ENCODE results near the gene MAP4K4.

GRCh38 chr2:101821828-101822458 is 124.4 kb downstream of the MAP4K4 start:
- TF ChIP-seq POLR2A (IDR thresholded peaks at IDR 0.05; ENCODE audit: low read length) (no peak), GATA1 (IDR thresholded peaks at IDR 0.05; ENCODE audit: low read depth, low read length) (no peak)

Data from erythroblast (primary cell).